Measurements from ENCODE around the gene MBD3.
"Not testable (repeated sequence)": the region's sequence is repeated elsewhere in the genome, so short reads cannot be mapped to it uniquely, and the experiment has no call there.

MBD3 gene

DNA sequence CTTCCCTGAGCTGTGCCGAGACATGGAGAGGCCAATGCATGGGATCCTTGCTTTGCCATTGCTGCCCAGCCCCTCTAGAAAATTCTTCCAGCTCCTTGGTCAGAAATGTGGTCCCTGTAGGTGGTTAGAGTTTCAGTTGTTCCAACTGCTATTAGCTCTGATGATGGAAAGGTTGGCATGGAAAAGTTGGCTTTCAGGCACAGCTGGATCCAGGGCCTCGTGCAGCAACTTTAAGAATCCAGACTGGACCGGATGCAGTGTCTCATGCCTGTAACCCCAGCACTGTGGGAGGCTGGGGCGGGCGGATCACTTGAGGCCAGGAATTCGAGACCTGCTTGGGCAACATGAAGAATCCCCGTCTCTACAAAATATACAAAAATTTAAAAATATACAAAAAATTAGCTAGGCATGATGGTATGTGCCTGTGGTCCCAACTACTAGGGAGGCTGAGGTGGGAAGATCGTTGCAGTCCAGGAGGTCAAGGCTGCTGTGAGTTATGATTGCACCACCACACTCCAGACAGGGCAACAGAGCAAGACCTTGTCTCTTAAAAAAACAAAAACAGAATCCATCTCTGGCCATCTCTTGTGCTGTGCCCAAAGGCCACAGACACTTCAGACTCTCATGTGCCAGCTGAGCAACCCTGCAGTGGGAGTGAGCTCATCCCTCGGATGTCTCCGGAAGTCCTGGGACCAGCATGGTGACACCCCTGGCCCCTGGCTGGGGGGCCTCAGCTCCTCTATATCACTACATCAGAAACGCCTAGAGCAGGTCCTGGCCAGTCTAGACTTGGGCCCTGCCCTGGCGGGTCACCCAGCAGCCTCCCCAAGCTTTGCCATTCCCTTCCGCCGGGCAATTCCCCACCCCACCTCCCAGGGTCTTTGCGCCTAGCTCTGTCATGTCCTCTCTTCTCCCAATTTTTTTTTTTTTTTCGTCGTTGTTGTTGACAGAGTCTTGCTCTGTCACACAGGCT lies 41.3 kb downstream of the MBD3 start:
- no peak for FAIRE-seq
- no peak for DNase-seq (ENCODE audit: insufficient read length)
- TF ChIP-seq POLR2AphosphoS5 (IDR thresholded peaks at IDR 0.05; ENCODE audit: low read depth, low read length) (no peak), POLR2A (IDR thresholded peaks at IDR 0.05; ENCODE audit: low read depth, low read length) (no peak)

DNA sequence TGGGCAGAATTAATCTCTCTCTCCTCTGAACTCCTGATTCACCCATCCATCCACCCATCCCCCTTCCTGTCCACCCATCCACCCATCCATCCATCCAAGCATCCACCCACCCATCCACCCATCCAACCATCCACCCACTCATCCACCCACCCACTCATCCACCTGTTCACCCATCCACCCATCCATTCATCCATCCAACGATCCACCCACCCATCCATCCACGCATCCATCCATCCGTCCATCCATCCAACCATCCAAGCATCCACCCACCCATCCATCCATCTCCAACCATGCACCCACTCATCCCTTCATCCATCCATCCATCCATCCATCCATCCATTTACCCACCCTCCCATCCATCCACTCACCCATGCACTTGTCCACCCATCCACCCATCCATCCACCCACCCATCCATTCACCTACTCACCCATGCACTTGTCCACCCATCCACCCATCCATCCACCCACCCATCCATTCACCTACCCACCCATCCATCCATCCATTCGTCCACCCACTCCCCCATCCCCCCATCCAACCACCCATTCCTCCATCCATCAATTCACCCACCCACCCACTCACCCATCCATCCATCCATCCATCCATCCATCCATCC lies 43.2 kb downstream of the MBD3 start:
- FAIRE-seq = no peak
- DNase-seq (ENCODE audit: insufficient read length) = no peak
- TF ChIP-seq POLR2AphosphoS5 (IDR thresholded peaks at IDR 0.05; ENCODE audit: low read depth, low read length) (no peak), POLR2A (IDR thresholded peaks at IDR 0.05; ENCODE audit: low read depth, low read length) (no peak), TAF1 (IDR thresholded peaks at IDR 0.05; ENCODE audit: borderline replicate concordance, low read depth, low read length) (no peak)

DNA sequence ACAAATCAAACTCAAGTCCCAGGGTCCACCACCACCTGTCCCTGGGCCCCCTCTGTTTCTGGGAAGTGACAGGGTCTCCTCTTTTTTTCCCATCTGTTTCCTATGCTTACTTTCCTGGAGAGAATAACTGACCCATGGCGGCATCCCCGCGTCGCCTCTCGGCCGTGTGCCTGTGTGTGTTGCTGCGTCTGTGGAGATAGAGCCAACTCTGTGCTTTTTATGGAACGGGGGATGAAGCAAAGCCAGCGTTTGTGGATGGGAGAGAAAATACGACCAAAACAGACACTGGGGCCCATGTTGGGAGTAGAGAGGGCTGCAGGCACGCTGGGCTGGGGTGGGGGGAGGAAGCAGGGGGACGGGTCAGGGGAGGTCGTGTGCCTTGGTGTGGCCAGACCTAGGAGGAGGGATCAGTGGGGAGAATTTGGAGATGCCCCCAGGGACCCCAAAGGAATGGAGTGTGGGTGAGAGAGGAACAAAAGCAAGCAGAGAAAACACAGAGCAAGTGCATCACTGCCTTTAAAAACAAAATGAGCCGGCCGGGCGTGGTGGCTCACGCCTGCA lies 52.2 kb downstream of the MBD3 start:
- DNase-seq (ENCODE audit: insufficient read length) = no peak
- no peak for FAIRE-seq
- TF ChIP-seq TAF1 (IDR thresholded peaks at IDR 0.05; ENCODE audit: borderline replicate concordance, low read depth, low read length) = no peak
- TF ChIP-seq POLR2A (IDR thresholded peaks at IDR 0.05; ENCODE audit: low read depth, low read length) = no peak
- TF ChIP-seq POLR2AphosphoS5 (IDR thresholded peaks at IDR 0.05; ENCODE audit: low read depth, low read length) = no peak

DNA sequence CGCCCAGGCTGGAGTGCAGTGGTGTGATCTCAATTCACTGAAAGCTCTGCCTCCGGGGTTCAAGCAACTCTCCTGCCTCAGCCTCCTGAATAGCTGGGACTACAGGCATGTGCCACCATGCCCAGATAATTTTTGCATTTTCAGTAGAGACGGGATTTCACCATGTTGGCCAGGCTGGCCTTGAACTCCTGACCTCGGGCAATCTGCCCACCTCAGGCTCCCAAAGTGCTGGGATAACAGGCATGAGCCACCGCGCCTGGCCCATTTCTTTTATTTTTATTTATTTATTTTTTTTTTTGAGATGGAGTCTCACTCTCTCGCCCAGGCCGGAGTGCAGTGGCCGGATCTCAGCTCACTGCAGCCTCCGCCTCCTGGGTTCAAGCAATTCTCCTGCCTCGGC lies 52.9 kb downstream of the MBD3 start:
- not testable (repeated sequence) for DNase-seq (ENCODE audit: insufficient read length); FAIRE-seq

DNA sequence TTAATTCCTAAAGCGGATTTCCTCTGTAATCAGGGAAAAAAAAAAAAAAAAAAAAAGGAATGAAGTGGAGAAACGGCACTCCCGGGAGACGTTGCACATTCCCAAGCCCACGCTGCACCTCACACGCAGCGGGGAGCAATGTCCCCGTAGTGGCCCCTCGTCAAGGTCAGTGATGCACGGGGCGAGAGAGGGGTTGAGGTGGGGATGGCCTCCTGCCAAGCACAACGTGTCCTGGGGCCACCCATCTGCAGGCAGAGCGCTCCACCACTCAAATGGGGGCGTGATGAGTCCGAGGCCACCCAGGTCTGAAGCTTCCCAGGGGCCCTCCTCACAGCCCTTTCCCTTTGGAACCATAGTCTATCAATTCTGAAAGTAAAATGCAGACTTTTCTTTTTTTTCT lies 53.7 kb downstream of the MBD3 start:
- DNase-seq (ENCODE audit: insufficient read length) (no peak), FAIRE-seq (no peak)
- TF ChIP-seq POLR2AphosphoS5 (IDR thresholded peaks at IDR 0.05; ENCODE audit: low read depth, low read length) (no peak), POLR2A (IDR thresholded peaks at IDR 0.05; ENCODE audit: low read depth, low read length) (no peak), TAF1 (IDR thresholded peaks at IDR 0.05; ENCODE audit: borderline replicate concordance, low read depth, low read length) (no peak)

DNA sequence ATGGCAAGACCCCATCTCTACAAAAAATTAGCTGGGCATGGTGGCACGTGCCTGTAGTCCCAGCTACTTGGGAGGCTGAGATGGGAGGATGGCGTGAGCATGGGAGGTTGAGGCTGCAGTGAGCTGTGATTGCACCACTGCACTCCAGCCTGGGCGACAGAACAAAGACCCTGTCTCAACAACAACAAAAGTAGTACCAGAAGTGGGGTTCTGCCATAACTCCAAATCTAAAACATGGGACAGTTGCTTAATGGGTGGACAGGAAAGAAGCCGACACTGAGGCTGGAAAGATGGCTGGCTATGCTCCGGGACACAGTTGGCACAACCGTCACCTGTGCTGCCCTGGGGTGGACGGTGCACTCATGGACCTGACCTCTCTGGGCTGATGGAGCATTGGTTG lies 57.0 kb downstream of the MBD3 start:
- not testable (repeated sequence) for FAIRE-seq; DNase-seq (ENCODE audit: insufficient read length)

DNA sequence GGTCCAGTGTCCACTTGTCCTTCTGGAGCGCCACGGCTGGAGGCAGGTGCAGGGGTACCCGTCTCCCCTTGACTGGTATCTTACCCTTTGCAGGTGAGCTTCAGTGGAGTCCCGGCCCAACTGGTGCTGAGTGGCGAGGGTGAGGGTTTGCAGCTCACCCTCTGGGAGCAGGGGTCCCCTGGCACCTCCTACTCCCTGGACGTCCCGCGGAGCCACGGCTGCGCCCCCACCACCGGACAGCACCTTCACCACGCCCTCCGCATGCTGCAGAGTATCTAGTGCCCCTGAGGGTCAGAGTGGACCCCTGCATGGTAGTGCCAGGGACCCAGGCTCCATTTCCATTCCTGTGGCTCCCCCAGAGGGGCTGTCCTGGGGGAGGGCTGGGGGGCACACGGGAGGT lies 57.7 kb downstream of the MBD3 start:
- DNase-seq (ENCODE audit: insufficient read length) (no peak), FAIRE-seq (no peak)
- TF ChIP-seq TAF1 (IDR thresholded peaks at IDR 0.05; ENCODE audit: borderline replicate concordance, low read depth, low read length) (no peak), POLR2AphosphoS5 (IDR thresholded peaks at IDR 0.05; ENCODE audit: low read depth, low read length) (no peak), POLR2A (IDR thresholded peaks at IDR 0.05; ENCODE audit: low read depth, low read length) (no peak)

DNA sequence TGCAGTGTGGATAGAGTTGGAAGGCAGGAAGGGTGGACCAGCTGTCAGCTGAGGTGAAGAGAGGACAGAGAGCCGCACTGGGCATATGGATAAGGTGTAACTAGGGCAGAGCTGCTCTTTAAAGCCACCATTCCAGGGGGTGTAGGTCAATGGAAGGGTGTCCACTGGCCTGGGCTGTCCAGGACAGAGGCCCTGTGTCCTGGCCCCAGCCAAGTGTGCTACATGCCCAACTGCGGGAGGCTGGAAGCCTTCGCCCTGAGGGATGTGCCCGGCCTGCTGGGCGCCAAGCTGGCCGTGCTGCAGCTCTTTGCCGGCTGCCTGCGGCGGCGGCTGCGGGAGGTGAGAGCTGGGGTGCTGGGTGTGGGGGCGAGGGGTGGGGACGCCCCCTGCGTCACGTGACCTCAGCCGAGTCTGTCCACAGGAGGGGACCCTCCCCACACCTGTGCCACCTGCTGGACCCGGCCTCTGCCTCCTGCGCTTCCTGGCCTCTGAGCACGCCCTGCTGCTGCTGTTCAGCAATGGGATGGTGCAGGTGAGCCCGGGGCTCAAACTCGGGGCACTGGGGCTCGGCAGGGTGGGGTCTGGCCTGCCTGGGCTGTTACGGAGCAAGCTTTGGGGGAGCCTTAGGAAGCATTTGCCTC lies 59.0 kb downstream of the MBD3 start:
- no peak for DNase-seq (ENCODE audit: insufficient read length)
- no peak for TF ChIP-seq TAF1 (IDR thresholded peaks at IDR 0.05; ENCODE audit: borderline replicate concordance, low read depth, low read length)
- TF ChIP-seq POLR2A (IDR thresholded peaks at IDR 0.05; ENCODE audit: low read depth, low read length) = no peak
- FAIRE-seq = no peak

DNA sequence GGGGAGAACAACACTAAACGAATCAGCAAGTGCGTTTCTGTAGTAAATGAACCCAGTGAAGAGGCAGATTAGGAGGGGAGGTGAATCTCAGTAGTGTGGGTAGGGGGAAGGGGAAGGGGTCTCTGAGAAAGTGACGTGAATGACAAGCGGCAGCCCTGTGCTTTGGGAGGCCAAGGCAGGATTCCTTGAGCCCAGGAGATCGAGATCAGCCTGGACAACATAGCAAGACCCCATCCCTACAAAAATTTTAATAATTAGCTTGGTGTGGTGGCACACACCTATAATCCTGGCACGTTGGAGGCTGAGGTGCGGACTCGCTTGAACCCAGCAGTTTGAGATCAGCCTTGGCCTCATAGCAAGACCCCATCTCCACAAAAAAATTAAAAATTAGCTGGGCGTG lies 60.7 kb downstream of the MBD3 start:
- DNase-seq (ENCODE audit: insufficient read length) = no peak
- FAIRE-seq = no peak
- no peak for TF ChIP-seq POLR2AphosphoS5 (IDR thresholded peaks at IDR 0.05; ENCODE audit: low read depth, low read length)

DNA sequence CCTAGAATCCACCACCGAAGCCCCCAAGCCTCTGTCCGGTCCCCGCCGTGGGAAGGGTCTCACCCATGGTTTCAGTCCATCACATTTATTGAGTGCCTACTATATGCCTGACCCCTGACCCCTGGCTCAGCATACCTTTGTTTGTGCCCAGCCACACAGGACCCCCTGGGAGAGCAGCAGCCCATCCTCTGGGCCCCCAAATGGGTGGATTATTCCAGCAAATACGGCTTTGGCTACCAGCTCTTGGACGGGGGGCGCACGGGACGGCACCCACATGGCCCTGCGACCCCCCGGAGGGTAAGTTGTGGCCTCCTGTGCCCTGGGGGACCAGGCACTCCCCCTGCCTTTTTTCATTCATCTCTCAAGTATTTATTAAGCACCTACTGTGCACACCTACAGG lies 61.1 kb downstream of the MBD3 start:
- no peak for DNase-seq (ENCODE audit: insufficient read length)
- FAIRE-seq = no peak
- TF ChIP-seq POLR2A (IDR thresholded peaks at IDR 0.05; ENCODE audit: low read depth, low read length) (no peak), TAF1 (IDR thresholded peaks at IDR 0.05; ENCODE audit: borderline replicate concordance, low read depth, low read length) (no peak), POLR2AphosphoS5 (IDR thresholded peaks at IDR 0.05; ENCODE audit: low read depth, low read length) (no peak)

DNA sequence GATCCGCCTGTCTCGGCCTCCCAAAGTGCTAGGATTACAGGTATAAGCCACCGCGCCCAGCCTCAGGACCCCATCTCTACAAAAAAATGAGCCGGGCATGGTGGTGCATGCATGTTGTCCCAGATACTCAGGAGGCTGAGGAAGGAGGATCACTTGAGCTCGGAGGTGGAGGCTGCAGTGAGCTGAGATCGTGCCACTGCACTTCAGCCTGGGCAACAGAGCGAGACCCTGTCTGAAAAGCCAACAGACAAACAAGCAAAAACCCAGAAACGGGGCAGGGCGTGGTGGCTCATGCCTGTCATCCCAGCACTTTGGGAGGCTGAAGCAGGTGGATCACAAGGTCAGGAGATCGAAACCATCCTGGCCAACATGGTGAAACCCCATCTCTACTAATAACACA lies 61.8 kb downstream of the MBD3 start:
- not testable (repeated sequence) for FAIRE-seq; DNase-seq (ENCODE audit: insufficient read length)

DNA sequence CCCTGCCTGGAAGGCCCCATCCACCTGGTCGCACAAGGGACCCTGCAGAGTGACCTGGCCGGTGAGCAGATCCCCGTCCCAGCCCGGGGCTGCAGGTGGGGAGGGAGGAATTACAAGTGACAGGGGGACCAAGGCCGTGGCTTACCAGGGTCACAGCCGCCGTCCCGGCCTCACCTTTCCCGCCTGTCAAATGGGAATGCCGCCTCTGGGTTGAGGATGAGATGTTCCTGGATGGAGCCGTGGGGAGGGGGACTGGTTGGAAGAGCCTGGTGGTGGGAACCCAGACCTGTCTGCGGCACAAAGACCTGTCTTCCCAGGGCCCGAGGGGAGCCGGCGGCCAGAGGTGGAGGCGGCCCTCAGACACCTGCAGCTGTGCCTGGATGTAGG lies 63.2 kb downstream of the MBD3 start:
- DNase-seq (ENCODE audit: insufficient read length) (no peak), FAIRE-seq (no peak)
- TF ChIP-seq POLR2A (IDR thresholded peaks at IDR 0.05; ENCODE audit: low read depth, low read length) (no peak), TAF1 (IDR thresholded peaks at IDR 0.05; ENCODE audit: borderline replicate concordance, low read depth, low read length) (no peak), POLR2AphosphoS5 (IDR thresholded peaks at IDR 0.05; ENCODE audit: low read depth, low read length) (no peak)

Measured in GM12892 (cell line).